Astrocyte (in vitro differentiated cells and primary cell): ENCODE results near the gene RNF150.

Experiments used
- CTCF ChIP-seq: IDR thresholded peaks from 2 replicates; pipeline ENCODE4 v1.5.1; 2011; ENCODE audit warnings: low read depth, mild to moderate bottlenecking, inconsistent platforms, low read length, moderate library complexity; ENCODE audit not compliant: insufficient read depth
- EZH2 ChIP-seq: IDR thresholded peaks from 2 replicates; pipeline ENCODE4 v1.6.1; 2012; ENCODE audit warnings: mild to moderate bottlenecking, low read length, inconsistent platforms; ENCODE audit not compliant: insufficient read depth

- TF ChIP-seq CTCF: no peak
- TF ChIP-seq EZH2: no peak
These were observed 94.1 kb downstream of the RNF150 start for GRCh38 chr4:141039156-141039555.
